GM12878 (cell line): ENCODE results near the gene NLRP6.

Source experiments
- EP300 ChIP-seq, 2 experiments: fragments of 150-350 bp in 1 of 2; IDR thresholded peaks; 2 replicates each; pipeline ENCODE4 v1.6.1; 2011 to 2012; ENCODE audit warnings: low read depth in 2 of 2, low read length in 2 of 2, borderline replicate concordance in 1 of 2, improper control_type of control experiment in 1 of 2, inconsistent platforms in 1 of 2; ENCODE audit not compliant: control insufficient read depth in 1 of 2
- POLR2A ChIP-seq: IDR thresholded peaks from 2 replicates; pipeline ENCODE4 v1.6.1; 2011; ENCODE audit warnings: low read depth, mild to moderate bottlenecking, low read length
- RFX5 ChIP-seq: IDR thresholded peaks from 2 replicates; pipeline ENCODE4 v1.6.1; 2011; ENCODE audit warnings: low read depth, low read length, improper control_type of control experiment
- SIN3A ChIP-seq: IDR thresholded peaks from 2 replicates; pipeline ENCODE4 v1.6.1; 2012; ENCODE audit warnings: low read depth, low read length, improper control_type of control experiment
- SREBF2 ChIP-seq: IDR thresholded peaks from 2 replicates; pipeline ENCODE4 v1.6.1; 2012; ENCODE audit warnings: mild to moderate bottlenecking, low read length
- TF ChIP-seq, protein P1 (sequence below): IDR thresholded peaks from 2 replicates; pipeline ENCODE4 v1.6.1; 2011; ENCODE audit warnings: mild to moderate bottlenecking, low read depth, low read length, moderate library complexity; ENCODE audit not compliant: insufficient replicate concordance
- TF ChIP-seq, protein P2 (sequence below), 3 experiments: IDR thresholded peaks in 2 of 3; conservative IDR thresholded peaks in 1 of 3; 2 replicates each; pipeline ENCODE4 v1.5.1; 2011; ENCODE audit warnings: low read depth in 3 of 3, low read length in 3 of 3, mild to moderate bottlenecking in 3 of 3, control low read depth in 2 of 3, moderate library complexity in 2 of 3, inconsistent platforms in 1 of 3, mixed read lengths in 1 of 3; ENCODE audit not compliant: control insufficient read depth in 2 of 3, insufficient read depth in 1 of 3; ENCODE audit errors: extremely low read depth in 1 of 3
- TF ChIP-seq, protein P3 (sequence below): fragments of 450-650 bp; IDR thresholded peaks from 2 replicates; pipeline ENCODE4 v1.6.1; 2014; ENCODE audit warnings: mild to moderate bottlenecking

DNA sequence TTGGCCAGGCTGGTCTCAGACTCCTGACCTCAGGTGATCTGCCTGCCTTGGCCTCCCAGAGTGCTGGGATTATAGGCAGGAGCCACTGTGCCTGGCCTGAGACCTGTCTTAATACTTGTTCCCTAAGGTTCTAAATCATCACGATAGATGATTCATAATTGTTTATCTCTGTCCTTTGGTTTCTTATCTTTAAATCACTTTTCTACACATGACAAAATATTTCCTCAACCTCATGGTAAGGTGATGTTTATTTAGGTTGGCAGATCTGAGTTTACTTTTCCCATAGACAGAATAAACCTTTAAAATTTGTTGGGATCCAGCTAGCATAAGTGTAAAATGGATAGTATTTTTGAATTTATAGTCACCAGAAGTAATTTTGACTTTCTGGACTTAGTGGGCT, 37.9 kb upstream of the NLRP6 start:
- TF ChIP-seq, protein P1, sequence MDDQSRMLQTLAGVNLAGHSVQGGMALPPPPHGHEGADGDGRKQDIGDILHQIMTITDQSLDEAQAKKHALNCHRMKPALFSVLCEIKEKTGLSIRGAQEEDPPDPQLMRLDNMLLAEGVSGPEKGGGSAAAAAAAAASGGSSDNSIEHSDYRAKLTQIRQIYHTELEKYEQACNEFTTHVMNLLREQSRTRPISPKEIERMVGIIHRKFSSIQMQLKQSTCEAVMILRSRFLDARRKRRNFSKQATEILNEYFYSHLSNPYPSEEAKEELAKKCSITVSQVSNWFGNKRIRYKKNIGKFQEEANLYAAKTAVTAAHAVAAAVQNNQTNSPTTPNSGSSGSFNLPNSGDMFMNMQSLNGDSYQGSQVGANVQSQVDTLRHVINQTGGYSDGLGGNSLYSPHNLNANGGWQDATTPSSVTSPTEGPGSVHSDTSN: no peak
- TF ChIP-seq, protein P2, sequence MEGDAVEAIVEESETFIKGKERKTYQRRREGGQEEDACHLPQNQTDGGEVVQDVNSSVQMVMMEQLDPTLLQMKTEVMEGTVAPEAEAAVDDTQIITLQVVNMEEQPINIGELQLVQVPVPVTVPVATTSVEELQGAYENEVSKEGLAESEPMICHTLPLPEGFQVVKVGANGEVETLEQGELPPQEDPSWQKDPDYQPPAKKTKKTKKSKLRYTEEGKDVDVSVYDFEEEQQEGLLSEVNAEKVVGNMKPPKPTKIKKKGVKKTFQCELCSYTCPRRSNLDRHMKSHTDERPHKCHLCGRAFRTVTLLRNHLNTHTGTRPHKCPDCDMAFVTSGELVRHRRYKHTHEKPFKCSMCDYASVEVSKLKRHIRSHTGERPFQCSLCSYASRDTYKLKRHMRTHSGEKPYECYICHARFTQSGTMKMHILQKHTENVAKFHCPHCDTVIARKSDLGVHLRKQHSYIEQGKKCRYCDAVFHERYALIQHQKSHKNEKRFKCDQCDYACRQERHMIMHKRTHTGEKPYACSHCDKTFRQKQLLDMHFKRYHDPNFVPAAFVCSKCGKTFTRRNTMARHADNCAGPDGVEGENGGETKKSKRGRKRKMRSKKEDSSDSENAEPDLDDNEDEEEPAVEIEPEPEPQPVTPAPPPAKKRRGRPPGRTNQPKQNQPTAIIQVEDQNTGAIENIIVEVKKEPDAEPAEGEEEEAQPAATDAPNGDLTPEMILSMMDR (IDR thresholded peaks at IDR 0.05 in 2 of 3, conservative IDR thresholded peaks at IDR 0.05 in 1 of 3; ENCODE audit: control insufficient read depth in 2 of 3, extremely low read depth in 1 of 3, insufficient read depth in 1 of 3, low read depth in 3 of 3, low read length in 3 of 3): no peak
- no peak for TF ChIP-seq EP300 (IDR thresholded peaks at IDR 0.05; ENCODE audit: borderline replicate concordance in 1 of 2, control insufficient read depth in 1 of 2, low read depth in 2 of 2, low read length in 2 of 2)
- no peak for TF ChIP-seq POLR2A
- no peak for TF ChIP-seq SREBF2
- TF ChIP-seq, protein P3, sequence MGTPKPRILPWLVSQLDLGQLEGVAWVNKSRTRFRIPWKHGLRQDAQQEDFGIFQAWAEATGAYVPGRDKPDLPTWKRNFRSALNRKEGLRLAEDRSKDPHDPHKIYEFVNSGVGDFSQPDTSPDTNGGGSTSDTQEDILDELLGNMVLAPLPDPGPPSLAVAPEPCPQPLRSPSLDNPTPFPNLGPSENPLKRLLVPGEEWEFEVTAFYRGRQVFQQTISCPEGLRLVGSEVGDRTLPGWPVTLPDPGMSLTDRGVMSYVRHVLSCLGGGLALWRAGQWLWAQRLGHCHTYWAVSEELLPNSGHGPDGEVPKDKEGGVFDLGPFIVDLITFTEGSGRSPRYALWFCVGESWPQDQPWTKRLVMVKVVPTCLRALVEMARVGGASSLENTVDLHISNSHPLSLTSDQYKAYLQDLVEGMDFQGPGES: no peak
- no peak for TF ChIP-seq RFX5
- no peak for TF ChIP-seq SIN3A
